ACHN (cell line): ENCODE results near the gene DMRTC2.
A peak's percentile ranks its signal among the peaks of the same experiment; 100 is the strongest.

Source experiments
- DNase-seq: peaks from one replicate; pipeline ENCODE4 v3.0.0-alpha.2; 2015
- in situ Hi-C: cut with HindIII; loops from 2 replicates; pipeline ENCODE4 v1.10.0; 2017; ENCODE audit warnings: low sequenced_read_pairs, low pct_ligation_motif_present, low pct_unique_long_range_greater_than_20kb

The DMRTC2 gene

GRCh38 chr19:41843371-41843770 lies 1.5 kb upstream of the DMRTC2 start:
- in situ Hi-C loops: no loop called here

DNA sequence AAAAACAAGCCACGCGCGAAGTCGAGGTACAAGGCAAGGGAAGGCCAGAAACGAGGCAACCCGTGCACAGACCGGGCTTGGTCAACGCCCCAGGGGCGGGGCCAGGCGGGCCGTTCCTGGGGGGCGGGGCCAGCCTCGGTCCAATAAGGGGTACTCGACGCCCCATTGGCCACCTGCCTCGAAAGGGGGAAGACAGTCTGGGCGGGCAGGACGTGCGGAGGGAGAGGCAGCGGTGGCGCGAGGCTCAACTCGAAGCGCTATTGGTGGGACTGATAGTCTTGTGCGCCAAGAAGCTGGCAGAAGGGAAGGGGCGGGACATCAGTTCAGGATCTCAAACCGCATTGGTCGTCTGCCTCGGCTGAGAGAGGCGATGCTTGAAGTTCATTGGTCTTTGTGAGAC lies 241 bp upstream of the DMRTC2 start, which contains the start of gene LYPD4:
TSS of gene LYPD4 (minus strand) at position 83 of the 400 bp plus-strand sequence. CDS start 5,398 bp downstream, outside the sequence.
- in situ Hi-C loops: no loop called here
- no peak for DNase-seq

More at GRCh38 chr19:41843371-41843770, 1.5 kb upstream of the DMRTC2 start:
- DNase-seq: no peak

GRCh38 chr19:41845051-41845590 lies 279 bp downstream of the DMRTC2 start:
- no peak for DNase-seq

DNA sequence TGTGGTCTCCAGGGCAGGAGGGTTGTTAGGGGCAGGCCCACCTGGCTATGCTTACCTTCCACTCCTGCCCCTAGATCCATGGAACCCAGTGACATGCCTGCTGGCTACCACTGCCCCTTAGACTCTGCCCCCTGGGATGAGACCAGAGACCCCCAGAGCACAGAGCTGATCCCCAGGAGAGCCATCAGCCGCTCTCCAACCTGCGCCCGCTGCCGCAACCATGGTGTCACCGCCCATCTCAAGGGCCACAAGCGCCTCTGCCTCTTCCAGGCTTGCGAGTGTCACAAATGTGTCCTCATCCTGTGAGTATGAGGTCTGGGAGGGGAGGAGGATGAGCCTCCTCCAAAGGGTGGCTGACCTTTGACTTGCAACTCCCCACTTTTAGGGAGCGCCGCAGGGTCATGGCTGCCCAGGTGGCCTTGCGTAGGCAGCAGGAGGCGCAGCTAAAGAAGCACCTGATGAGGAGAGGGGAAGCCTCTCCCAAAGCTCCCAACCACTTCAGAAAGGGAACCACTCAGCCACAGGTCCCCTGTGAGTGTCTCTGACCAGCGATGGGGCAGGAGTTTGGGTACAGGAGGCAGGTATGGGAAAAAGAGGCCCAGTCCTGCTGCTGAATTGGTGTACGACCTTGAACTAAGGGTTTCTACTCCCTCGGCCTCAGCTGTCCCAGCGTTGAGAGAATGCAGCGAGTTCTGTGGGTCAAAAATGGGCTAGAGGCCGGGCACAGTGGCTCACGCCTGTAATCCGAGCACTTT lies 2.7 kb downstream of the DMRTC2 start:
- DNase-seq: no peak
- in situ Hi-C loops: no loop called here

More at GRCh38 chr19:41845051-41845590, 279 bp downstream of the DMRTC2 start:
- in situ Hi-C loops: no loop called here

DNA sequence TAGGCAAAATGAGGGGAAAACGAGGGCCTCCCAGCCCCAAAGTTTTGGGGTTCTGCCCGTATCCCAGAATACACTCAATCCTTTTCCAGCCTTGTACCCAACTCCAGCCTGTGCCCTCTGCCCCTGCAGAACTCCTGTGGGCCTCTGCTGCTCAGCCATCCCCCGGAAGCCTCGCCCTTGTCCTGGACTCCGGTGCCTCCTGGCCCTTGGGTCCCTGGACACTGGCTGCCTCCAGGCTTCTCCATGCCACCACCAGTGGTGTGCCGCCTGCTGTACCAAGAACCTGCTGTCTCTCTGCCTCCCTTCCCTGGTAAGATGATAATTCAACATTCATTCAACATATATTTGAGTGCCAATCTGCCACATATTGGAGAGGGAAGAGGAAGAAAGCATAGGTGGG lies 3.8 kb downstream of the DMRTC2 start:
- in situ Hi-C loops: no loop called here
- no peak for DNase-seq

GRCh38 chr19:41849067-41849466 lies 4.2 kb downstream of the DMRTC2 start:
- in situ Hi-C loops: no loop called here
- no peak for DNase-seq

DNA sequence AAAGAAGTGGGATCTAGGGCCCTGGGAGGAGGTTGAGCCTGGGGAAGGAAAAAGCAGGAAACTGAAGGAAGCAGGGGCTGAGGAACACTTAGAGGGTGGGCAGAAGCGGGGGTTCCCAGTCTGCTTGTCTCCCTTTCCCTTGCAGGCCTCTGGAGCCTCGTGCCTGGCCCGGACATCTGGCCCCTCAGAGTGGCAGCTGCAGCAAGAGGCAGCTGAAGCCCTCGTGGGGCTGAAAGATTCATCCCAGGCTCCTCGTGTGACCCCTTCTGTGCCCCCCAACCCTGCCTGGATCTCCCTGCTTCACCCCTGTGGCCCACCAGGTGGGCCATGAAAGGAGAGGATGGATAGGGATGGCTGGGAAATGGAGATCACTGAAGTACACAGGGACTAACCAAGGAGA lies 5.5 kb downstream of the DMRTC2 start:
- DNase-seq: no peak
- in situ Hi-C loops: no loop called here

- in situ Hi-C loops: no loop called here
- no peak for DNase-seq
Observed at GRCh38 chr19:41851456-41851855, 6.6 kb downstream of the DMRTC2 start.

GRCh38 chr19:41853344-41853743 lies 8.5 kb downstream of the DMRTC2 start:
- no peak for DNase-seq
- in situ Hi-C loops: no loop called here

GRCh38 chr19:41853768-41854167 lies 8.9 kb downstream of the DMRTC2 start:
- no peak for DNase-seq
- in situ Hi-C loops: no loop called here

- no peak for DNase-seq
- in situ Hi-C loops: no loop called here
Observed at GRCh38 chr19:41859213-41859617, 14.4 kb downstream of the DMRTC2 start.

DNA sequence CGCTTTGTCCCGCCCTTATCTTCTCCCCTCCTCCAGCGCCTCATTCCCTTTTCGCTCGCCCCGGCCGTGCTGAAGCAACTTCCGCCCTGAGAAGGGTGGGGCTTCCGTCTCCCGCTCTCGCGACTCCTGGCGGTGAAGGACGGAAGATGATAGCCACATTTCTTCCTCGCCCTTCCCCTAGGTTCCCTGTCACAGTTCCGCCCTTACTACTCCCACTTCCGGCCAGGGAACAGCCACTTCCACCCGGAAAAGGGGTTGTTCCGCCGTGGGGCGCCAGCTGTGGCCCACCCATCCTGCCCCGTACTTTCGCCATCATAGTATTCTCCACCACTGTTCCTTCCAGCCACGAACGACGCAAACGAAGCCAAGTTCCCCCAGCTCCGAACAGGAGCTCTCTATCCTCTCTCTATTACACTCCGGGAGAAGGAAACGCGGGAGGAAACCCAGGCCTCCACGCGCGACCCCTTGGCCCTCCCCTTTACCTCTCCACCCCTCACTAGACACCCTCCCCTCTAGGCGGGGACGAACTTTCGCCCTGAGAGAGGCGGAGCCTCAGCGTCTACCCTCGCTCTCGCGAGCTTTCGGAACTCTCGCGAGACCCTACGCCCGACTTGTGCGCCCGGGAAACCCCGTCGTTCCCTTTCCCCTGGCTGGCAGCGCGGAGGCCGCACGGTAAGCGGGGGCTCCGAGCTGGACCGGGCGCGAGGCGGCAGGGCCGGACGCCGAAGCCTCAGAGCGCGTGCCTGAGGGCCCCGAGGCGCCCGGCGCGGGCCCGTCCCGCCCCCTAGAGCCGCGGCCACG lies 15.0 kb downstream of the DMRTC2 start, which contains the start of gene RPS19:
TSS of gene RPS19 (plus strand) at position 638 of the 801 bp plus-strand sequence. CDS start 520 bp downstream, outside the sequence.
- peak; percentile 96 for DNase-seq
- in situ Hi-C loops: no loop called here

DNA sequence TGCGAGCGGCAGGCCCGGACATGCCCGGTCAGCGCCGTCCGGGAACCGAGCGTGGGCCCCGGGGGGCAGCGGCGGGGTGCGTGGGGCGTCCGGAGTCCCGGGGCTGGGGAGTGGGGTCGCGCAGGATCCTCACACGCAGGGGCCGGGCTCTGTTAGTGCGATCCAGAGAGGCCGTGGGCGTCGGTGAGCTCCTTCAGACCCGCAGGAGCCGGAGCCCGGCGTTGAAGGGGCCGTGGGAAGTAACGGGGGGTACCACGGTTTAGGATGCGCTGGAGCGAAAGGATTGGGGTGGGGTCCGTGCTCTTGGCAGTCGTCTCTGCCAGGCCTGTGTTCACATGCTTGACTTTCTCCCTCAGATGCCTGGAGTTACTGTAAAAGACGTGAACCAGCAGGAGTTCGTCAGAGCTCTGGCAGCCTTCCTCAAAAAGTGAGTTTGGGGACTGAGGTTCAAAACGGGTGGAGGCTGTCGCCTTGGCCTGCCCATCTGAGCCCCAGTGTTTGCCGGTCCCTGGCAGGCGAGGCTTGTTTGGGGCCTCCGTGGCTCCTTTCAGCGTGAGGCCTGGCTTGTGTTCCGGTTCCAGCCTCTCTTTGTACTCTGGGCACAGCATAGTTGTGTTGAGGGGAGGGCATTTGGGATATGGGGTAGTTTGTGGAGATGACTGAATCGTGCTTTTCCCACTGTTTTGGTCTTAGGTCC lies 15.7 kb downstream of the DMRTC2 start:
- no peak for DNase-seq
- in situ Hi-C loops: no loop called here

- in situ Hi-C loops: no loop called here
- DNase-seq: no peak
Observed at GRCh38 chr19:41861116-41861768, 16.4 kb downstream of the DMRTC2 start.

- in situ Hi-C loops: no loop called here
- no peak for DNase-seq
Observed at GRCh38 chr19:41861846-41862245, 17.0 kb downstream of the DMRTC2 start.

DNA sequence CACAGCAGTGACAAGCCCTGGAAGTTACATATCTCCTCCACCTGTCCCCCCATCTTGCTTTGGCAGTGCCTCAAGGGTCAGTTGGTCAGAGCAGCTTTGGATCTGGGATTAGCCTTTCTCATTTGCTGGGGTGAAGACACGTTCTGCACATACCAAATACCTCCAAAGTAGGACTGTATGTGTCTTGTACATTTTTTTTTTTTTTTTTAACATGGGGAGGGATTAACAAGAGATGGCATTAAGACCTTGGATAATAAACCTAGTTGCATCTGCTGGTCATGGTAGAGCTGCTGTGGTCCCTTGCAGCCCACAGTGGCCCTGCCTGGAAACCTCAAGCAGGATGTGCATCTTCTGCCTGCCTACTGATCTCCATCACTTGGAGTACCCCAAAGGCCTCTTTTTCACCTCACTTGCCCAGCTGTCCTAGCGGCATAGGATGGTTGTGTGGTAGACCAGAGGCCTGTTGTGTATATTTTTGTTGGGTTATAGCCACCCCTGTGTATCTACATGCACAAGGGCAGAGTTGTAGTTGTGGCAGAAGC lies 17.7 kb downstream of the DMRTC2 start:
- in situ Hi-C loops: no loop called here
- no peak for DNase-seq

DNA sequence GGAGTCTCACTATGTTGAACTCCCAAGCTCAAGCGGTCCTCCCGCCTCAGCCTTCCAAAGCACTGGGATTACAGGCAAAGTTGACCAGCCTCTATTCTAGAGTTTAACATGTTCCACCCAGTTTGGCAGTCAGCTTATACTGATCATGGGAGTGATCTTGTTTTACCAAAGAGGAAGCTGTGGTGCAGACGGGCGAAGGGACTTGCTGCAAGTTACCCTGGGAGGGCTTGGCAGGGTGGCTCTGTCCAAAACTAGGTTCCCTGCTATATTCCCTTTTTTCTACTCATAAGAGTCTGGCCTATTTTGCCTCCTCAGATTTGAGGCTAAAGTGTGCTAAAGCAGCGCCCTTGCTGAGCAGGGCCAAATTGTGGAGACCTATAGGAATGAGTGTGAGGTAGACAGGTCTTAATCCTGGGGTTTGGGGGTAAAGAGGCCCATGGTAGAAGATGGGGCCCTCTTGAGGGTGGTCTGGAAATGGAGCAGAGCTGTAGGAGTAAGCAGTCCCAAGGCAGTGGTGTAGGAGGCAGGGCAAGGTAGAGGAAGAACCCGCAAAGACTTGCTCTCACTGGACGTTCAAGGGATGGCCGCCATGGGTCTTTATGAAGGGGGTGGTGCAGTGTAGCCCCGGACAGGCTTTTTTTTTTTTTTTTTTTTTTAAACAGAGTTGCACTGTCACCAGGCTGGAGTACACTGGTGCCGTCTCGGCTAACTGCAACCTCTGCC lies 18.5 kb downstream of the DMRTC2 start:
- DNase-seq: no peak
- in situ Hi-C loops: no loop called here
